ENCODE results near the gene TBC1D1.

- TF ChIP-seq CTCF (conservative IDR thresholded peaks at IDR 0.05 in 1 of 2, IDR thresholded peaks at IDR 0.05 in 1 of 2; ENCODE audit: low read depth in 1 of 2, low read length in 2 of 2) (no peak), EZH2 (IDR thresholded peaks at IDR 0.05; ENCODE audit: low read length, missing control alignments) (no peak)
These were observed 171.9 kb downstream of the TBC1D1 start for GRCh38 chr4:38062776-38063097.
